Endothelial cell of umbilical vein (primary cell): Measurements from ENCODE around the gene CYSLTR2. TPM values are rescaled to one million over a fixed set of nuclear protein-coding genes. Genes with fewer than 3 reads are reported as not detected.

Experiments
- BruUV-seq: library from RNA; stranded (reverse); fragments of 400-500 nt; replicated peaks from 2 replicates; lab custom pipeline; 2021; lab: Mats Ljungman, UMichigan
- CTCF ChIA-PET: fragments of 300-600, 350-600 bp; sonication (Branson Sonifier 250); formaldehyde crosslinking; loops from one replicate; lab custom pipeline; 2021; ENCODE audit warnings: antibody characterized with exemption, inconsistent platforms; lab: Charles Lee
- POLR2A ChIA-PET: fragments of 300-600, 350-600 bp; sonication (Branson Sonifier 250); formaldehyde crosslinking; loops from one replicate; lab custom pipeline; 2021; ENCODE audit warnings: antibody characterized with exemption, inconsistent platforms; lab: Charles Lee
- DNase-seq: peaks from one replicate; pipeline ENCODE4 v3.0.0-alpha.2; 2011; ENCODE audit warnings: low read depth, low spot score
- FAIRE-seq: peaks from 2 replicates; lab custom pipeline; 2011; peaks lifted over from hg19 to GRCh38; lab: Jason Lieb, UNC
- H2AFZ ChIP-seq: 2 replicates; pipeline ENCODE4 v1.6.0; 2012; ENCODE audit warnings: low read depth, low read length, control low read depth, inconsistent platforms
- H3K27ac ChIP-seq: 2 replicates; pipeline ENCODE4 v1.5.1; 2011; ENCODE audit warnings: low read depth, mild to moderate bottlenecking, control low read depth, low read length, moderate library complexity; ENCODE audit not compliant: insufficient read depth
- H3K27me3 ChIP-seq, 2 experiments: 2 replicates each; pipeline versions ENCODE4 v1.6.0 to v1.6.1; 2011; ENCODE audit warnings: low read length in 2 of 2, mixed read lengths in 1 of 2; ENCODE audit not compliant: control insufficient read depth in 2 of 2, insufficient read depth in 2 of 2
- H3K36me3 ChIP-seq, 2 experiments: 2 replicates in 1 of 2; 3 replicates in 1 of 2; pipeline ENCODE4 v1.5.1; 2011; ENCODE audit warnings: low read length in 2 of 2, mild to moderate bottlenecking in 1 of 2, moderate library complexity in 1 of 2; ENCODE audit not compliant: control insufficient read depth in 2 of 2, insufficient read depth in 2 of 2; ENCODE audit errors: extremely low read depth in 1 of 2
- H3K4me1 ChIP-seq: 3 replicates; pipeline ENCODE4 v1.5.1; 2011; ENCODE audit warnings: mild to moderate bottlenecking, low read length; ENCODE audit not compliant: control insufficient read depth, insufficient read depth; ENCODE audit errors: extremely low read depth
- H3K4me2 ChIP-seq: 2 replicates; pipeline ENCODE4 v1.6.1; 2011; ENCODE audit warnings: low read length, control low read depth, mixed read lengths; ENCODE audit not compliant: insufficient read depth
- H3K4me3 ChIP-seq, 3 experiments: fragments of 200-600 bp in 1 of 3; sonication (generic), shearing (Covaris generic) in 1 of 3; replicated peaks in 1 of 3; 2 replicates each; pipeline ENCODE4 v1.5.1; 2011 to 2016; ENCODE audit warnings: control low read depth in 3 of 3, low read length in 3 of 3, mild to moderate bottlenecking in 2 of 3, inconsistent platforms in 1 of 3, low read depth in 1 of 3, moderate library complexity in 1 of 3; ENCODE audit not compliant: insufficient read depth in 1 of 3
- H3K79me2 ChIP-seq: 2 replicates; pipeline ENCODE4 v1.6.0; 2012; ENCODE audit warnings: low read length, inconsistent platforms; ENCODE audit not compliant: control insufficient read depth, insufficient read depth
- H3K9ac ChIP-seq: replicated peaks from 2 replicates; pipeline ENCODE3; 2011; ENCODE audit warnings: low read length, control low read depth; ENCODE audit not compliant: insufficient read depth; ENCODE audit errors: extremely low read depth
- H3K9me1 ChIP-seq: replicated peaks from 3 replicates; pipeline ENCODE4 v1.6.0; 2011; ENCODE audit warnings: mild to moderate bottlenecking, low read length; ENCODE audit not compliant: control insufficient read depth, insufficient read depth; ENCODE audit errors: extremely low read depth
- H3K9me3 ChIP-seq: replicated peaks from 2 replicates; pipeline ENCODE4 v1.5.1; 2012; ENCODE audit warnings: low read length, inconsistent platforms; ENCODE audit not compliant: control insufficient read depth, insufficient read depth
- H4K20me1 ChIP-seq: replicated peaks from 2 replicates; pipeline ENCODE3; 2011; ENCODE audit warnings: mild to moderate bottlenecking, low read length; ENCODE audit not compliant: control insufficient read depth, insufficient read depth; ENCODE audit errors: extremely low read depth
- EZH2 ChIP-seq: IDR thresholded peaks from 2 replicates; pipeline ENCODE4 v1.6.1; 2012; ENCODE audit warnings: borderline replicate concordance, low read depth, mild to moderate bottlenecking, moderate library complexity, low read length, inconsistent platforms; ENCODE audit not compliant: severe bottlenecking
- FOS ChIP-seq: IDR thresholded peaks from 2 replicates; pipeline ENCODE4 v1.6.1; 2011; ENCODE audit warnings: mild to moderate bottlenecking, low read length, moderate library complexity, borderline replicate concordance; ENCODE audit not compliant: insufficient read depth
- GATA2 ChIP-seq: IDR thresholded peaks from 2 replicates; pipeline ENCODE4 v1.7.0; 2011; ENCODE audit warnings: low read depth, mild to moderate bottlenecking, moderate library complexity, mixed read lengths, low read length; ENCODE audit not compliant: insufficient read length, insufficient read depth
- JUN ChIP-seq: IDR thresholded peaks from 2 replicates; pipeline ENCODE4 v1.6.1; 2011; ENCODE audit warnings: borderline replicate concordance, low read depth; ENCODE audit not compliant: insufficient read length, insufficient read depth
- MYC ChIP-seq: IDR thresholded peaks from one replicate; pipeline ENCODE4 v1.6.1; 2011; ENCODE audit warnings: mild to moderate bottlenecking, low read depth, low read length
- POLR2A ChIP-seq: IDR thresholded peaks from 2 replicates; pipeline ENCODE4 v1.6.1; 2012; ENCODE audit warnings: low read depth, mild to moderate bottlenecking, control low read depth, low read length
- POLR2AphosphoS5 ChIP-seq: IDR thresholded peaks from 2 replicates; pipeline ENCODE4 v1.6.1; 2012; ENCODE audit warnings: low read depth, mild to moderate bottlenecking, control low read depth, low read length, moderate library complexity; ENCODE audit not compliant: insufficient read depth
- dilution Hi-C: fragments of 300-500 bp; cut with MboI; formaldehyde crosslinking; loops from one replicate; pipeline ENCODE4 v1.15.0; 2019; ENCODE audit warnings: low sequenced_read_pairs; ENCODE audit not compliant: extremely low pct_ligation_motif_present
- intact Hi-C: fragments of 100-400 bp; cut with micrococcal nuclease; formaldehyde crosslinking; loops from one replicate; pipeline ENCODE4 v1.10.0; 2022
- polyA plus RNA-seq, 4 experiments: library from polyadenylated mRNA; depleted of rRNA in 3 of 4; stranded (reverse) in 3 of 4; unstranded in 1 of 4; fragments of >200 nt; gene quantifications; 2 replicates each; pipeline versions ENCODE4 v1.2.1 to v1.2.3, GENCODE V29; 2011 to 2012; ENCODE audit warnings: missing spikeins in 1 of 4
- total RNA-seq: library from RNA; stranded (reverse); gene quantifications from 2 replicates; pipeline ENCODE4 v1.2.3, GENCODE V29; 2021
- TF ChIP-seq, protein P1 (sequence below), 2 donors: IDR thresholded peaks; 1 replicate in 1 of 2; 2 replicates in 1 of 2; pipeline ENCODE4 v1.5.1; 2011; ENCODE audit warnings: low read length in 2 of 2, mild to moderate bottlenecking in 2 of 2, moderate library complexity in 2 of 2, control low read depth in 1 of 2, inconsistent platforms in 1 of 2, low read depth in 1 of 2; ENCODE audit not compliant: insufficient read depth in 1 of 2; ENCODE audit errors: extremely low read depth in 1 of 2
- TF ChIP-seq, protein P2 (sequence below): IDR thresholded peaks from 2 replicates; pipeline ENCODE4 v1.6.1; 2011; ENCODE audit not compliant: insufficient read depth, insufficient read length

The CYSLTR2 gene
- total and polyA plus RNA-seq, 2 donors (not counting 3 experiments of a cell fraction or from before 2014, with no cell fraction given) = 0.10 to 0.31 TPM

DNA sequence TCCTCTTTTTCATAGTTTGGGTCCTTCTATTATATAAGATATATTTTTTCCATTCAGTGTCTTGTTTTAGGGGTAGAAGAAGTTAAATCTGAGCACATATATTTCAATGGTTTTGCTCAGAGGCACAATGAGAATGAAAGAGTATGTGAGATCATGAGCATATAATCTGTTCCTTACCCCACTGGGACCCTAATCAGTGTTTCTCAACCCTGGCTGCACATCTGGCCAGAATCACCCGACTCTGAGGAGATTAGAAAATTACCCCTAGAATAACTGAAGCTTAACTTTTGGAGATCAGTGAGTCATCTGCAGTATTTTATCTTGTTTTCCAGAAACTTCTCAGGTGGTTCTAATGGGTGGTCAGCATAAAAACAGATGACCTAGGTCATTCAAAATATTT is 782 bp downstream of the CYSLTR2 start:
- H3K4me1 ChIP-seq = no peaks in the 10 kb centered on the region
- peaks cover 7 to 23% of the 10 kb centered on the region in 2 experiments for H3K27me3 ChIP-seq
- ChIA-PET POLR2A (no interaction called here), CTCF (no interaction called here)
- TF ChIP-seq, protein P1, sequence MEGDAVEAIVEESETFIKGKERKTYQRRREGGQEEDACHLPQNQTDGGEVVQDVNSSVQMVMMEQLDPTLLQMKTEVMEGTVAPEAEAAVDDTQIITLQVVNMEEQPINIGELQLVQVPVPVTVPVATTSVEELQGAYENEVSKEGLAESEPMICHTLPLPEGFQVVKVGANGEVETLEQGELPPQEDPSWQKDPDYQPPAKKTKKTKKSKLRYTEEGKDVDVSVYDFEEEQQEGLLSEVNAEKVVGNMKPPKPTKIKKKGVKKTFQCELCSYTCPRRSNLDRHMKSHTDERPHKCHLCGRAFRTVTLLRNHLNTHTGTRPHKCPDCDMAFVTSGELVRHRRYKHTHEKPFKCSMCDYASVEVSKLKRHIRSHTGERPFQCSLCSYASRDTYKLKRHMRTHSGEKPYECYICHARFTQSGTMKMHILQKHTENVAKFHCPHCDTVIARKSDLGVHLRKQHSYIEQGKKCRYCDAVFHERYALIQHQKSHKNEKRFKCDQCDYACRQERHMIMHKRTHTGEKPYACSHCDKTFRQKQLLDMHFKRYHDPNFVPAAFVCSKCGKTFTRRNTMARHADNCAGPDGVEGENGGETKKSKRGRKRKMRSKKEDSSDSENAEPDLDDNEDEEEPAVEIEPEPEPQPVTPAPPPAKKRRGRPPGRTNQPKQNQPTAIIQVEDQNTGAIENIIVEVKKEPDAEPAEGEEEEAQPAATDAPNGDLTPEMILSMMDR (IDR thresholded peaks at IDR 0.05; ENCODE audit: extremely low read depth in 1 of 2, insufficient read depth in 1 of 2, low read depth in 1 of 2, low read length in 2 of 2) = no peak
- TF ChIP-seq POLR2A = no peak
- TF ChIP-seq MYC = no peak
- no peak for TF ChIP-seq FOS
- no peak for TF ChIP-seq JUN
- TF ChIP-seq POLR2AphosphoS5 = no peak
- TF ChIP-seq GATA2 = no peak
- TF ChIP-seq EZH2 = no peak
- TF ChIP-seq, protein P2, sequence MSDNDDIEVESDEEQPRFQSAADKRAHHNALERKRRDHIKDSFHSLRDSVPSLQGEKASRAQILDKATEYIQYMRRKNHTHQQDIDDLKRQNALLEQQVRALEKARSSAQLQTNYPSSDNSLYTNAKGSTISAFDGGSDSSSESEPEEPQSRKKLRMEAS = no peak
- H3K36me3 ChIP-seq = no peaks in the 10 kb centered on the region
- no peak for DNase-seq
- H4K20me1 ChIP-seq = no peaks in the 10 kb centered on the region
- no peaks in the 10 kb centered on the region for H3K79me2 ChIP-seq
- no peak overlapping the region for H2AFZ ChIP-seq
- dilution Hi-C loops = no loop called here
- H3K4me2 ChIP-seq = no peak overlapping the region
- intact Hi-C loops = no loop called here
- no TSS peak for BruUV-seq
- H3K9ac ChIP-seq = no peak overlapping the region
- no peaks in the 10 kb centered on the region for H3K9me1 ChIP-seq
- no peak overlapping the region for H3K4me3 ChIP-seq
- H3K9me3 ChIP-seq = no peaks in the 10 kb centered on the region
- no peak for FAIRE-seq
- no peak overlapping the region for H3K27ac ChIP-seq
